HFFc6 (cell line): ENCODE results near the gene TMEM269. TPM values are rescaled to one million over a fixed set of nuclear protein-coding genes. Genes with fewer than 3 reads are reported as not detected.

ENCODE experiments used
- DNase-seq: peaks from one replicate; pipeline ENCODE4 v3.0.0-alpha.2; 2018
- H3K27ac Mint-ChIP-seq: 2 replicates; pipeline ENCODE4 v1.8.0; 2020; ENCODE audit warnings: mild to moderate bottlenecking, mixed read lengths
- H3K27me3 Mint-ChIP-seq: 2 replicates; pipeline ENCODE4 v1.8.0; 2021; ENCODE audit warnings: mild to moderate bottlenecking, moderate library complexity, mixed read lengths; ENCODE audit not compliant: insufficient read depth
- H3K36me3 Mint-ChIP-seq: 2 replicates; pipeline ENCODE4 v1.8.0; 2021; ENCODE audit warnings: low read depth, mixed read lengths
- H3K4me1 Mint-ChIP-seq: 2 replicates; pipeline ENCODE4 v1.8.0; 2020; ENCODE audit warnings: low read depth, mixed read lengths
- H3K4me3 Mint-ChIP-seq: 2 replicates; pipeline ENCODE4 v1.8.0; 2020; ENCODE audit warnings: mild to moderate bottlenecking, moderate library complexity, mixed read lengths
- H3K9me3 Mint-ChIP-seq: 2 replicates; pipeline ENCODE4 v1.8.0; 2020; ENCODE audit warnings: mild to moderate bottlenecking, mixed read lengths
- total RNA-seq, 6 experiments: library from RNA; stranded (reverse); fragmentation: NEBNext Ultra II Directional; extraction: Animal tissue kit (Norgen Biotek cat#: 25700); gene quantifications; 2 replicates in 1 of 6; 3 replicates in 5 of 6; pipeline ENCODE4 v1.2.3, GENCODE V29; 2021
- TF ChIP-seq, protein P1 (sequence below): fragments of 200-600 bp; sonication (generic); IDR thresholded peaks from 2 replicates; pipeline ENCODE4 v1.5.0; 2021; ENCODE audit warnings: antibody characterized with exemption, mild to moderate bottlenecking

The TMEM269 gene
- total RNA-seq, 6 experiments from 2014 or later = not detected

DNA sequence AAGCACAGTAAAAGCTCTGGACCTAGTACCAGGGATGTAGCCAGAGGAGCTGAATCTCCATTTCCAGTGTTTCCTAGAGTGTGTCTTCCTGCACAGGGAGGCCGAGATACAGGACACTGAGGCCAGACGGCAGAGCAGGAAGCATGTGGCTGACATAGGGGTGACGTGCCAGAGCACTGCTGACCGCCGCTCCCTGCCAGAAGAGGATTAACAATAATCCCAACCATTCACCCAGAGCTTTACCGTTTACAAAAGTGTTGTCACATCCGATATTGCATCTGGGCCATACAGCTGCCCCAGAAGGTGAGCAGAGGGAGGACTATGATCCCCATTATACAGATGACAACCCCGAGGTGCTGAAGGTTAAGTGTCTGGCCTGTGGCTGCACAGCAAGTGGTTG, 38.9 kb upstream of the TMEM269 start:
- H3K36me3 Mint-ChIP-seq = peaks cover 14% of the 10 kb centered on the region
- no peak for DNase-seq
- H3K9me3 Mint-ChIP-seq = no peaks in the 10 kb centered on the region
- no peak overlapping the region for H3K4me3 Mint-ChIP-seq
- TF ChIP-seq, protein P1, sequence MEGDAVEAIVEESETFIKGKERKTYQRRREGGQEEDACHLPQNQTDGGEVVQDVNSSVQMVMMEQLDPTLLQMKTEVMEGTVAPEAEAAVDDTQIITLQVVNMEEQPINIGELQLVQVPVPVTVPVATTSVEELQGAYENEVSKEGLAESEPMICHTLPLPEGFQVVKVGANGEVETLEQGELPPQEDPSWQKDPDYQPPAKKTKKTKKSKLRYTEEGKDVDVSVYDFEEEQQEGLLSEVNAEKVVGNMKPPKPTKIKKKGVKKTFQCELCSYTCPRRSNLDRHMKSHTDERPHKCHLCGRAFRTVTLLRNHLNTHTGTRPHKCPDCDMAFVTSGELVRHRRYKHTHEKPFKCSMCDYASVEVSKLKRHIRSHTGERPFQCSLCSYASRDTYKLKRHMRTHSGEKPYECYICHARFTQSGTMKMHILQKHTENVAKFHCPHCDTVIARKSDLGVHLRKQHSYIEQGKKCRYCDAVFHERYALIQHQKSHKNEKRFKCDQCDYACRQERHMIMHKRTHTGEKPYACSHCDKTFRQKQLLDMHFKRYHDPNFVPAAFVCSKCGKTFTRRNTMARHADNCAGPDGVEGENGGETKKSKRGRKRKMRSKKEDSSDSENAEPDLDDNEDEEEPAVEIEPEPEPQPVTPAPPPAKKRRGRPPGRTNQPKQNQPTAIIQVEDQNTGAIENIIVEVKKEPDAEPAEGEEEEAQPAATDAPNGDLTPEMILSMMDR = no peak
- H3K4me1 Mint-ChIP-seq = peaks cover 17% of the 10 kb centered on the region
- no peak overlapping the region for H3K27ac Mint-ChIP-seq
- H3K27me3 Mint-ChIP-seq = peaks cover 2% of the 10 kb centered on the region

DNA sequence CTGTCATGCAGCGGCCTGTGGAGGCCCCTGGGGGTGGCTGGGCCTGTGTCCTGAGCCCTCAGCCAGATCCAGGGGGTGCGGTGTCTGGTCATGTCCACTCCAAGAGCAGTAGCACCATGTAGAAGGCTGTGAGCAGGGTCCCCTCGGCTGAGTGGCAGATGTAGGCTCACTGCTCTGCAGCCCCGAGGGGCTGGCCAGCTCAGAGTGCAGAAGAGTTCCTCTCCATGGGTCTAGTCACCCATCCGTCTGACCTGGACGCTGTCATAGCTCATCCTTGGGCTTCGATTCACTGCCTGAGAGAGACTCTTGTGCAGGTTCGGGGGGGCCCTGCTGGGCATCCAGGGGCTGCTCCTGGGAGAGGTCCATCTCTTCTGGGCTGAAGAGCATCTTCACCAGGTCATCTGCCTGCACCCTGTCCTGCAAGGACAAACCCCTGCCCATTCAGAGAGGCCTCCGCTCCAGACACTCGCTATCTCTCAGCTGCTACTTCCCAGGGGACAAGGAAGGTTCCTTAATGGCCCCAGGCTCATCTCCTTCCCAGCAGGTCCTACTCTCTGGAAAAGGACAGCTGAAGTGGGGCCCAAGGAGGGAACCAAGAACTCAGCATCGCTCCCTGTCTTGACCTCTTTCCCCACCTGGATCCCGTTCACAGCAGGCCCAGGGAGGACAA, 38.2 kb upstream of the TMEM269 start:
- Mint-ChIP-seq H3K4me1 (peaks cover 17% of the 10 kb centered on the region), H3K27me3 (peaks cover 2% of the 10 kb centered on the region), H3K27ac (no peak overlapping the region), H3K36me3 (peaks cover 17% of the 10 kb centered on the region), H3K4me3 (no peak overlapping the region), H3K9me3 (no peaks in the 10 kb centered on the region)
- TF ChIP-seq, protein P1 = no peak
- no peak for DNase-seq

DNA sequence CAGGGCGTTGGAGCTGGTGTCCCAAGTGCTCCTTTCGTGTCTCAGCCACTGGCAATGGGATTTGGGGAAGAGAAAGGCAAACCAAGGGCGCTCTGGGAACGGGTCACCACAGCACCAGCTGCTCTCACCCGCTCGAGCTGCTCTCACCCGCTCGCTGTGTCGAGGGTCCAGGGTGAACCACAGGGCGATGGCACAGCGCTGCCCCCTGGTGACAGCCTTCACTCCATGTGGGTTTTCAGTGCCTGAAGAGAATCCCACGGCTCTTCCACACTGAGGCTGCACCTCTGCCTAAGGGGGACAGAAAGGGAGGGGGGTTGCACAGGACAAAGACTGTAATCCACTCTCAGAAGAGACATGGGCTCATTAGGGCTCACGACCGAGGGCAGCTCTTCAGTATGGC, 37.7 kb upstream of the TMEM269 start:
- no peak for DNase-seq
- TF ChIP-seq, protein P1 = peak; percentile 79

DNA sequence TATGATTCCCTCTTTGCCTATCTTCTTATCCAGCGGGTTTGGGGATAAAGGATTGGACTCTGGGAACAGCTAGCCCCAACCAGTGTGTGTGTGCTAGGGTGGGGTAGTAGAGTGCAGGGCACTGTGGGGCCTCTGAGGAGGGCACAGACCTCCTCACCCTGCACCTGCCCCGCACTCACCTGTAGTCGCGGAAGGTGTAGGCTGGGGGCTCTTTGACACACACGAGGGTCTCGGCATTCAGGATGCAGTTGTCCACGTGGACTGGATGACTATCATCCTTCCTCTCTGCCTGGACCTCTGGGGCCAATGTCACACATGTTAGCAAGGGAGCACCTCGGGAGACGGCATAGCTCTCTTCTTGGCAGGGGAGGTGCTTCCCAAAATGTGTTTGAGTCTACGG, 36.8 kb upstream of the TMEM269 start:
- no peak overlapping the region for H3K4me3 Mint-ChIP-seq
- H3K27me3 Mint-ChIP-seq = peaks cover 2% of the 10 kb centered on the region
- peaks cover 31% of the 10 kb centered on the region for H3K36me3 Mint-ChIP-seq
- H3K4me1 Mint-ChIP-seq = peaks cover 14% of the 10 kb centered on the region
- H3K27ac Mint-ChIP-seq = no peak overlapping the region
- no peak for DNase-seq
- no peaks in the 10 kb centered on the region for H3K9me3 Mint-ChIP-seq
- TF ChIP-seq, protein P1 = no peak

More for the DNA sequence above, 37.7 kb upstream of the TMEM269 start:
- no peak overlapping the region for H3K4me3 Mint-ChIP-seq
- H3K4me1 Mint-ChIP-seq = peaks cover 17% of the 10 kb centered on the region
- H3K27me3 Mint-ChIP-seq = peaks cover 2% of the 10 kb centered on the region
- H3K9me3 Mint-ChIP-seq = no peaks in the 10 kb centered on the region
- no peak overlapping the region for H3K27ac Mint-ChIP-seq
- peaks cover 22% of the 10 kb centered on the region for H3K36me3 Mint-ChIP-seq

DNA sequence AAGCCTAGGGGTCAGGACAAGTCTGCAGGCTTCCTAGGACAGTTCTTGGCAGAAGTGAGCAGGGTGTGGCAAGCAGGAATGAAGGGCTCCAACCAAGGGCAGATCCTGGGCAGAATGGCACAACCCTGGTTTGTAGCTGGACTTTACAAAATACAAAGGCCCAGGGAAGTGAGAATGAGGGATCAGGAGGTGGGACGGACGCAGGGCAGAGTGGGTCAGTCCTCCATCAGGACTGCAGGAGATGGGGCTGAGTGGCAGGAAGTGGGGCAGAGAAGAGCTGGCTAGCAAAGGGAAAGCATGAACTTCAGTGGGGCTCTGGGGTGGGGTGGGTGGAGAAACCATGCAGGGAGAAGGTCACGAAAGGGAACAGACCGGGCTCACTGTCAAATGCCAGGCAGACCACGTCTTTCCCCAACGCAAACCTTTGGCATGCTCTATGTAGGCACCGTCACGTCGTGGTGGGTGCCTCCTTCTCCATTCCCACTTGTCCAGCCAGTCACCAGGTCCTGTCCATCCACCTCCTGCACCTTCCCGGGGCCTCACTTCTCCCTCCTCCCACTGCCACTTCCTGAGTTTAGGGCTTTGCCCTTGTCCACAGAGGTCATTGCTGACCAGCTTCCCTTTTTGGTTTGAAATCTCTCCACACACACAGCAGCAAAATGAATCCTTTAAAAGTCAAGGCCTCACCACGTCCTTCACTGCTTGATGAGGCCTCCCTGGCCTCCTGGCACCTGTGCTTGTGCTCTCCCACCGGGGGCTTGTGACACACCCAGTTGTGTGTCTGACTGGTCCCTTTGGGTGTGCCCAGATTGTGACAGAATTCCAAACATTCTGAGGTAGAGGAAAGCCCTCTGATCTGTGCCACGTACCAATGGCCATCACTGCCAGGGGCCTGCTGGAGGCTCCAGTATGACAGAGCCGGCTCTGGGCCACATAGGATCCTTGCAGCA, 36.1 kb upstream of the TMEM269 start:
- H3K4me1 Mint-ChIP-seq = peaks cover 14% of the 10 kb centered on the region
- peaks cover 2% of the 10 kb centered on the region for H3K27me3 Mint-ChIP-seq
- no peaks in the 10 kb centered on the region for H3K9me3 Mint-ChIP-seq
- H3K36me3 Mint-ChIP-seq = peaks cover 38% of the 10 kb centered on the region
- peak overlapping the region; percentile 51 for H3K27ac Mint-ChIP-seq
- H3K4me3 Mint-ChIP-seq = no peak overlapping the region
- TF ChIP-seq, protein P1 = no peak
- no peak for DNase-seq
